GM18951 (cell line): ENCODE data around the gene EGFLAM.
"Not testable (repeated sequence)": the region's sequence is repeated elsewhere in the genome, so short reads cannot be mapped to it uniquely, and the experiment has no call there.

Source experiments
- POLR2A ChIP-seq: IDR thresholded peaks from 4 replicates; pipeline ENCODE4 v1.6.1; 2011; ENCODE audit warnings: mild to moderate bottlenecking; ENCODE audit not compliant: insufficient read length, insufficient read depth; ENCODE audit errors: extremely low read depth
- in situ Hi-C: fragments of 300-500 bp; cut with MboI; formaldehyde crosslinking; loops from one replicate; pipeline ENCODE4 v1.12.0; 2022; ENCODE audit warnings: low sequenced_read_pairs, mixed read lengths, inconsistent platforms; ENCODE audit not compliant: unreplicated experiment

The EGFLAM gene

GRCh38 chr5:38410304-38410990 is 152.1 kb downstream of the EGFLAM start:
- in situ Hi-C loops = no loop called here
- TF ChIP-seq POLR2A = no peak

GRCh38 chr5:38413696-38414095 is 155.3 kb downstream of the EGFLAM start:
- in situ Hi-C loops = no loop called here
- TF ChIP-seq POLR2A = no peak

GRCh38 chr5:38414348-38414747 is 156.0 kb downstream of the EGFLAM start:
- TF ChIP-seq POLR2A = no peak
- in situ Hi-C loops = no loop called here

GRCh38 chr5:38415772-38416171 is 157.4 kb downstream of the EGFLAM start:
- in situ Hi-C loops = not testable (repeated sequence)

GRCh38 chr5:38417658-38418017 is 159.3 kb downstream of the EGFLAM start:
- TF ChIP-seq POLR2A = no peak
- in situ Hi-C loops = no loop called here

GRCh38 chr5:38420246-38420645 is 161.9 kb downstream of the EGFLAM start:
- in situ Hi-C loops = no loop called here
- no peak for TF ChIP-seq POLR2A

- in situ Hi-C loops = no loop called here
Measured at GRCh38 chr5:38420691-38421390, 162.5 kb downstream of the EGFLAM start.

GRCh38 chr5:38422622-38423021 is 164.3 kb downstream of the EGFLAM start:
- TF ChIP-seq POLR2A = no peak
- in situ Hi-C loops = no loop called here

More at GRCh38 chr5:38420691-38421390, 162.5 kb downstream of the EGFLAM start:
- no peak for TF ChIP-seq POLR2A

GRCh38 chr5:38423276-38424147 is 165.2 kb downstream of the EGFLAM start:
- in situ Hi-C loops = no loop called here
- no peak for TF ChIP-seq POLR2A

- in situ Hi-C loops = loop anchor here (25.0 kb wide), 1 partner anchor 663 kb away; no protein-coding TSS in a partner anchor
- no peak for TF ChIP-seq POLR2A
Measured at GRCh38 chr5:38424148-38425060, 166.0 kb downstream of the EGFLAM start.

GRCh38 chr5:38426490-38426889 is 168.1 kb downstream of the EGFLAM start:
- TF ChIP-seq POLR2A = no peak
- in situ Hi-C loops = loop anchor here (25.0 kb wide), 1 partner anchor 661 kb away; no protein-coding TSS in a partner anchor
